ENCODE data around the gene UEVLD.
A peak's percentile ranks its signal among the peaks of the same experiment; 100 is the strongest.

Gene UEVLD

DNA sequence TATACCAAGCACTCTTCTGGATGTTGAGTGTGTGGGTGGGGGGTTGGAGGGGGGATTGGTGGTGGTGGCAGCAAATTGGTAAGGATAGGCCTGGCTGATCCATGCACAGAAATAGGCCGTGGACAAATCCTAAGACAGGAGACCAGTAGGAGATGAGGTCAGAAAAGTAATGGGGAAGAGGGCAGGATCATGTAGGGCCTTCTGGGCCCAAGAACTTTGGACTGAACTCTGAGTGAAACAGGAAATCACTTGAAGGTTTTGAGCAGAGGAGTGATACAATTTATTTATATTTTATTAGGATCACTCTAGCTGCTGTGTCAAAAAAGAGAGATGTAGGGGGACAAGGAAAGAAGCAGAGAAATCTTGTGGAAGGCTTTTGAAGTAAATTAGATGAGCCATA is 90.5 kb downstream of the UEVLD start:
- no peak for DNase-seq (ENCODE audit: low read depth)

DNA sequence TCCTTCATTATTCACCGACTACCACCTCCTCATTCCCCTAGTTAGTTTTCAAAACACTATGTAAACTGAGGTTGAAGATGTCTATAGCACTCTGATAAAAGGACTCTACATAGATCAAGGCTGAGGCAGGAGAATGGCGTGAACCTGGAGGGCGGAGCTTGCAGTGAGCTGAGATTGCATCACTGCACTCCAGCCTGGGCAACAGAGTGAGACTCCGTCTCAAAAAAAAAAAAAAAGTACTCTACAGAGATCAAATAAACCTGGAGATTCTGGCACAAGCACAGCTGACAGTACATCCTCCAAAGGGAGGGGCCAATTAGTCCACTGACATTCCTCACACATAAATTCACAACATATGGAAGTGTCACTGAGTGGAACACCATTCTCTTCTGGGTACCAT is 92.8 kb downstream of the UEVLD start:
- peak; percentile 5 for DNase-seq (ENCODE audit: low read depth)

DNA sequence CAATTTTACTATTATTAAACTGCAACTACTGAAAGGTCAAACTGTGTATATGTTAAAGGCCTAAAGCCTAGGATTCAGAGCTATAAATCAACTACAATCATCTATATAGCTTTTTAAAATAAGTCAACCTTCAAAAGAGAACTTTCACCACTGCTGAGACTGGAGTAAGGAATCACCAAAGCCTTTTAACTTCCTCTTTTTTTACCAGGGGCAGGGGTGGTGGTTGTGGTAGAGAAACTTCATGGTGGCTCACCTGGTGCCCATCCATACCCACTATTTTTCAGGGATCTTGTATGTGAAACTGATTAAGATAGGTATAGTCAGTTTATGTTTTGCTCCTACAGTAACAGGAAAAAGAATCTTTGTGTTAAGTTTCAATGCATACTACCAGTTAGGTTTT is 93.3 kb downstream of the UEVLD start:
- no peak for DNase-seq (ENCODE audit: low read depth)

DNA sequence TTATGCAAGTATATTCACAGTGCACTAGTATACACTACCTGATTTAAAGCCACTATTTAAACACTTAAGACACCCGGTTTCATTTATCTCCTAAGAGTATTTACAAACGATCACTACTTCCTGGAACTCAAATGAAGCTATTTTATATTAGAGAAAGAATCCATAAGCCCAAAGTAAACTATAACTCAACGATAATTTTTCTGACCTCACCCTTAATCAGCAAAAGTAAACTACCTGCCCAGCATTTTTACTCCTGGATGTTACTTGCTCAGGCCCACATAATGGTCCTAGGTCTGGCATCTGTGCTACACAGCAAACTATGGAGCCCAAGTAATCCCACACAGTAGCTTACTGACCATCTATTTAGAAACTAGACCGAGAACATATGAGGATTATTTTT is 95.2 kb downstream of the UEVLD start:
- no peak for DNase-seq (ENCODE audit: low read depth)

DNA sequence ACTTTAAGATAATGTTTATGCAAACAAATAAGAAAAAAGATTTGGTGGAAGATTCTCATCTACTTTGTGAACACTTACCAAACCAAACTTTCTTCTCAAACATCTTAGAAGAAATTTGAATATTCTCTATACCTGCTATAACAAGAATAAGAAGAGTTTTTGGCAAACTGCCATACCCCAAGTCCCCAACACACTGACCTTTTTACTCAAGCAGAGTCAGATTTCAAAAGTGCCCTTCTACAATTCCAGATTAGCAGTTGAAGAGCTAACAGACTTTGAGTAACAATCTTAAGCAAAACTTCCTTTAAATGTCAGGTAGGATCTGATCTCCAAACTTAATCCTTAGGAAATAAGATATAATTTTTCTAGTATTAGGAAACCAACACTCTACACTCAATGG is 95.6 kb downstream of the UEVLD start:
- DNase-seq (ENCODE audit: low read depth), result no peak

DNA sequence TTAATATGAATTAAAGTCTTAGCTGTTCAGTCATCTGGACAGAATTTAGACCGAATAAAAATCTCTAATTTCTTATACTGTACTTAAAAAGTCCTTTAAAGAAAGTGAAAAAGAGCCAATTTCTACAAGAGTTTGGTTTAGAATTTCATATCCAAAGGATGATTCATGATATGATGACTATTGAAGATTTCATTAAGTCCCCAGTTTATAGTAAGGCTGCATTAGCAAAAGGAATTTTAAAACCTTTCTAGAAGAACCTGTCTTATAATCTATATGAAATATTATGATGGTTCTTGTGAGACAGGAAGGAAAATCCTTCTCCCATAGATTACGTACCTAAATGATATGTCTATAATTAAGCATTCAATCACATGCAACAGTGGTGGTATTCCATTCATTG is 96.6 kb downstream of the UEVLD start:
- DNase-seq (ENCODE audit: low read depth), result no peak

DNA sequence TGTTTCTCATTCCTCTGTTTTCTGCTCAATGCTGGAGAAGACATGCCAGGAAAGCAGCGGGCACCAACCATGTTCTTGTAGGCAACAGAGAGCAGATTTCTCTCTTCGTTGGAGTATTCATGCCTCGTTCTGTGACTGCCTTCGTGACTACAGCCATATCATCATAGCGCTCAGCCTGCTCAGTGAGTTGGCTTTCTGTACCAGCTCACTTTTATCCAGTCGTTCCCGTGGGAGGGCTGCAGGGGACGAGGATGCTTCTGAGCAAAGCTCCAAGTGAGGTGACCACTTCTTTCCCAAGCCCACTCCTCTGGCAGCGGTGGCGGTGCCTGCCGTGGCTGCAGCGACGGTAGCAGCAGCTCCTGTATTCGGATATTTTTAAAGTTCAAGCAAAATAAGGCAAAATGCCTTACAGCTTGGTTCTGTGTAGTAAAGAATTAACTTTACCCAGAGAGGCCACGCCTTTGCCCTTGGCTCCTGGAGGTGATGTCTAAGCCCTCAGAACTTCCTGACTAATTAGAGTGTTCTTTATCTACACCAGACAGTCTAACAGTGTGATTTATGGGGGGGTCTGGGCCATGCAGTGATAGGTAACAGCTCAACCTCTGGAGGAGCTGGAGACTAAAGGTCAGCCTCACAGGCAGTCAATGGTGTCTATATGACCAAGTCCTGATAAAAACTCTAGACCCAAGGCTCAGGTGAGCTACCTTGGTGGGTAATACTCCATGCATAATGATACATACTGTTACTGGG is 97.6 kb downstream of the UEVLD start:
- DNase-seq (ENCODE audit: low read depth), result no peak

DNA sequence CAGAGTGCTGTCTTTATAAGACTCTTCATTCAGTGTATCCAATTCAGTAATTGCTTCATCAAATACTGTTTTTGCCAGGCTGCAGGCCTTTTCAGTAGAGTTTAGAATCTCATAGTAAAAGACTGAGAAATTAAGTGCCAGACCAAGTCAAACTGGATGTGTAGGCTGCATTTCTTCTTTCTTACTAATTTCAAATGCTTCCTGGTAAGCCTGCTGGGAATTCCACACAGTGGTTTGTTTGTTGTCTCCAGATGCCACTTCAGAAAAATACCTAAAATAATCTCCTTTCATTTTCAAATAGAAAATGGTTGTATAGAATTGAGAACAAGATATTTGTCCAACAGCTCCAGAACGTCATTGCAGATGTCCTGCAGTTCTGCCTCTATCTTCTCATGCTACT is 98.2 kb downstream of the UEVLD start:
- DNase-seq (ENCODE audit: low read depth), result no peak

DNA sequence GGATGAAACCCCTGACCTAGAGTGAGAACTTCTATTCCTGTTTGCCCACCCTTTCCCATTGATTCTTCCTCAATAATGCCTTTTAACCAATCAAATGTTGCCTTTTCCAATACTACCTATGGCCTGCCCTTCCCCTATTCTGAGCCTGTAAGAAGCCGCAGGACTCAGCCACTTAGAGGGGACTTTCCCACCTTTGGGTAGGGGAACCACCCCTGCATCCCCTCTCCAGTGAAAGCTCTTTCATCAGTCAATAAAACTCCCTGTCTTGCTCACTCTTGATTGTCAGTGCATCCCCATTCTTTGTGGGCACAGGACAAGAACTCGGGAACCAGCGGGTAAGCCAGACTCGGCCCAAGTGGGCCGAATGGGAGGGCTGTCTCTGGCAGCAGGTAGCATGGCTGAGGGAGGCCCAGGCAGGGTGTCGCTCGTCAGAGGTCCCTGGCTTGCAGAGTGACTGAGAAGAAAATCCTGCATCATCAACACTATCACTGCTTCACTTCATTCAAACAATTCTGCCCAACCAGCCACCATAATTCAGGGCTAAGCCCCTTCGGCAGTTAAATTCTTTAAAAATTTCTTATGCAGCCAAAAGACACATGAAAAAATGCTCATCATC is 102.5 kb downstream of the UEVLD start:
- DNase-seq (ENCODE audit: low read depth), result no peak

Measured in fibroblast of the conjunctiva (primary cell).